Epithelial cell of proximal tubule (primary cell): Measurements from ENCODE around the gene LASP1. TPM values are rescaled to one million over a fixed set of nuclear protein-coding genes. Genes with fewer than 3 reads are reported as not detected.
"Not testable (repeated sequence)": the region's sequence is repeated elsewhere in the genome, so short reads cannot be mapped to it uniquely, and the experiment has no call there.

Experiments
- DNase-seq: peaks from one replicate; pipeline ENCODE4 v3.0.0-alpha.2; 2011; ENCODE audit warnings: low read depth
- H3K4me3 ChIP-seq: 2 replicates; pipeline ENCODE4 v1.5.1; 2011; ENCODE audit warnings: low read depth, mild to moderate bottlenecking, low read length
- CTCF ChIP-seq: conservative IDR thresholded peaks from 2 replicates; pipeline ENCODE4 v1.5.1; 2012; ENCODE audit warnings: low read depth, mild to moderate bottlenecking, low read length
- total RNA-seq: library from RNA; depleted of rRNA; stranded (reverse); fragments of >200 nt; gene quantifications from 2 replicates; pipeline ENCODE4 v1.2.3, GENCODE V29; 2015

Gene LASP1
- total RNA-seq, 1 donor from 2014 or later, result 261 TPM

- DNase-seq, result no peak
Measured at GRCh38 chr17:38922538-38923297, 52.9 kb downstream of the LASP1 start.

GRCh38 chr17:38925263-38925995, 55.6 kb downstream of the LASP1 start, which contains the start of gene LASP1NB:
Gene LASP1NB, plus strand, starts transcription at chr17:38925614.
- no peak for TF ChIP-seq CTCF
- H3K4me3 ChIP-seq, result no peak within 1 kb of the TSS

More at GRCh38 chr17:38922538-38923297, 52.9 kb downstream of the LASP1 start:
- H3K4me3 ChIP-seq, result no peak overlapping the region
- no peak for TF ChIP-seq CTCF

GRCh38 chr17:38926293-38927070, 56.6 kb downstream of the LASP1 start:
- TF ChIP-seq CTCF, result no peak
- no peak overlapping the region for H3K4me3 ChIP-seq
- no peak for DNase-seq

More at GRCh38 chr17:38925263-38925995, 55.6 kb downstream of the LASP1 start, which contains the start of gene LASP1NB:
- DNase-seq, result no peak

GRCh38 chr17:38930782-38931181, 60.9 kb downstream of the LASP1 start:
- H3K4me3 ChIP-seq, DNase-seq: not testable (repeated sequence)

- DNase-seq, H3K4me3 ChIP-seq: not testable (repeated sequence)
Measured at GRCh38 chr17:38933962-38934361, 64.1 kb downstream of the LASP1 start.

GRCh38 chr17:38939987-38940386, 70.1 kb downstream of the LASP1 start:
- no peak for TF ChIP-seq CTCF
- no peak for DNase-seq
- H3K4me3 ChIP-seq, result no peak overlapping the region

- DNase-seq, result no peak
- no peak for TF ChIP-seq CTCF
- H3K4me3 ChIP-seq, result no peak overlapping the region
Measured at GRCh38 chr17:38940404-38940803, 70.5 kb downstream of the LASP1 start.
